Measurements from ENCODE around the gene SCN1B.

- no peak for TF ChIP-seq POLR2AphosphoS5 (IDR thresholded peaks at IDR 0.05)
- TF ChIP-seq CTCF (IDR thresholded peaks at IDR 0.05): no peak
These were observed 21.5 kb downstream of the SCN1B start for GRCh38 chr19:35051796-35052195.
